ENCODE data around the gene NDST1. TPM values are rescaled to one million over a fixed set of nuclear protein-coding genes. Genes with fewer than 3 reads are reported as not detected.
A peak's percentile ranks its signal among the peaks of the same experiment; 100 is the strongest.

NDST1 gene
- total RNA-seq, 4 donors from 2014 or later: 36.1 to 70.5 (median 50.5) TPM

DNA sequence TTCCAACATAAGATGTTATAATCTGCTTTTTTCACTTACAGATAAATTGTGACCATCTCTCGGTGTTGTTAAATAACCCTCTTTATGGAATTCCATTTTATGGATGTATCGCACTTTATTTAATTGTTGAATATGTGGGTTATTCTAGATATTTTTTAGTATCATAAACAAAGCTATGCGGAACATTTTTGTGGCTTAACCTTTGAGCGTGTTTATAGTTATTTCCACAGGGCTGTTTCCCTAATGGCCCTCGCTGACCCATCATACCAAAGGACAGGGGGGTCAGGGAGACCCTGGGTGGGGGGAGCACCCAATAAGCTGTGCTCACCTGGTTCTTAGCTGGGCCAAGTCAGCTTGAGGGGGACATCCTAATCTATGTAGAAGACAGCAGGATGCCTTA lies 65.3 kb downstream of the NDST1 start:
- in situ Hi-C loops (cut with MboI; ENCODE audit: low sequenced_read_pairs in 4 of 4): loop anchor here in 1 of 4 donors (25.0 kb wide), 1 partner anchor 264 kb away; the partner anchor contains the start of gene IRGM
- Histone ChIP-seq H3K9me3 (no peaks in the 10 kb centered on the region), H3K27ac (no peak overlapping the region), H3K4me3 (no peak overlapping the region), H3K4me1 (no peaks in the 10 kb centered on the region), H3K36me3 (no peaks in the 10 kb centered on the region), H3K27me3 (no peaks in the 10 kb centered on the region)
- TF ChIP-seq, protein P1, sequence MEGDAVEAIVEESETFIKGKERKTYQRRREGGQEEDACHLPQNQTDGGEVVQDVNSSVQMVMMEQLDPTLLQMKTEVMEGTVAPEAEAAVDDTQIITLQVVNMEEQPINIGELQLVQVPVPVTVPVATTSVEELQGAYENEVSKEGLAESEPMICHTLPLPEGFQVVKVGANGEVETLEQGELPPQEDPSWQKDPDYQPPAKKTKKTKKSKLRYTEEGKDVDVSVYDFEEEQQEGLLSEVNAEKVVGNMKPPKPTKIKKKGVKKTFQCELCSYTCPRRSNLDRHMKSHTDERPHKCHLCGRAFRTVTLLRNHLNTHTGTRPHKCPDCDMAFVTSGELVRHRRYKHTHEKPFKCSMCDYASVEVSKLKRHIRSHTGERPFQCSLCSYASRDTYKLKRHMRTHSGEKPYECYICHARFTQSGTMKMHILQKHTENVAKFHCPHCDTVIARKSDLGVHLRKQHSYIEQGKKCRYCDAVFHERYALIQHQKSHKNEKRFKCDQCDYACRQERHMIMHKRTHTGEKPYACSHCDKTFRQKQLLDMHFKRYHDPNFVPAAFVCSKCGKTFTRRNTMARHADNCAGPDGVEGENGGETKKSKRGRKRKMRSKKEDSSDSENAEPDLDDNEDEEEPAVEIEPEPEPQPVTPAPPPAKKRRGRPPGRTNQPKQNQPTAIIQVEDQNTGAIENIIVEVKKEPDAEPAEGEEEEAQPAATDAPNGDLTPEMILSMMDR (IDR thresholded peaks at IDR 0.05 in 4 of 5, conservative IDR thresholded peaks at IDR 0.05 in 1 of 5): no peak
- TF ChIP-seq POLR2A (IDR thresholded peaks at IDR 0.05): no peak
- intact Hi-C loops (cut with DNase I; ENCODE audit: low total_unique reads): no loop called here
- ATAC-seq (no peak), DNase-seq (no peak)

DNA sequence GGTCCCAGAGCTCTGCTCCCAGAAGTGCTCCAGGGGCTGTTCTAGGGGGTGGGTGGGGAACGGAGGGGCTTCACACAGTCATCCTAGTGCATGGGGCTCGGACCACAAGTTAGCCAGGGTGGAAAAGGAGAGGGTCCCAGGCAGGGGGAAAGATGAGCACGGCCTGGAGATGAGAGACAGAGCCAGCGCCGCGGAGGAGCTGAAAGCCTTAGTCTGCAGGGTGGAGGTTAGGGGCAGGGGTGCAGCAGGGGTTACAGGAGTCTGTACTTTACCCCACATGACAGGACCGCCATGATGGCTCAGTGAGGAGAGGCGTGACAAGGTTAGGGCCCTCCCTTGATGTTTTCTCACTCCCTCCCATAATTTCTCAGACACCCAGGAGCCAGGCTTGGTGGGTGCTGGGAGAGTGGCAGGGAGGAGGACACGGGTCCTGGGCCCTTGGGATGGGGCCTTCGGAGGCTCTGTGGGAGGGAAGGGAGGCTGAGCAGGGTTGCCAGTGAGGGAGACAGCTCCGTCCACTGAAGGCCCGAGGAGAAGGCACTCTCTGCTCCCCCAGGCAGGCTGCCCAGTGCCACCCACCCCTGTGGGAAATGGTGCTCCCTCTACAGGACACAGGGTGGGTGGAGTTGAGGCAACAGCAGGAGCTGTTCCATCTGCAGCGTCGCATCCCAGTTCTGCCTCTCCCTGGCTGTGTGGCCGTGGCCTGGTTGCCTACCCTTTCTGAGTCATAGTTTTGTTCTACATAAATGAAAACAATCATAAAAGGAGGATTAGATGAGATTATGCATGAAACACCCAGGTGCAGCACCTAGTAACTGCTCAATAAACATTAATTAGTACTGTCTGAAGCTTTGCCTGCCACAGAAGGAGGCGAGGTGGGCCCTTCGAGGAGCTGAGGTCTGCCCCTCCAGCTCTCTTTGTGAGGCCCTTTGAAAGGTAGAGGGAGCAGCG lies 66.2 kb downstream of the NDST1 start:
- no peaks in the 10 kb centered on the region for H3K27me3 ChIP-seq
- H3K27ac ChIP-seq: no peak overlapping the region
- ATAC-seq: no peak
- H3K4me3 ChIP-seq: no peak overlapping the region
- TF ChIP-seq, protein P1 (IDR thresholded peaks at IDR 0.05 in 4 of 5, conservative IDR thresholded peaks at IDR 0.05 in 1 of 5): no peak
- no peak for TF ChIP-seq POLR2A (IDR thresholded peaks at IDR 0.05)
- intact Hi-C loops (cut with DNase I; ENCODE audit: low total_unique reads): no loop called here
- DNase-seq: peak in 1 of 2 donors; percentile 8
- H3K36me3 ChIP-seq: no peaks in the 10 kb centered on the region
- in situ Hi-C loops (cut with MboI; ENCODE audit: low sequenced_read_pairs in 4 of 4): loop anchor here in 1 of 4 donors (25.0 kb wide), 1 partner anchor 263 kb away; the partner anchor contains the start of gene IRGM
- no peaks in the 10 kb centered on the region for H3K9me3 ChIP-seq
- no peaks in the 10 kb centered on the region for H3K4me1 ChIP-seq

DNA sequence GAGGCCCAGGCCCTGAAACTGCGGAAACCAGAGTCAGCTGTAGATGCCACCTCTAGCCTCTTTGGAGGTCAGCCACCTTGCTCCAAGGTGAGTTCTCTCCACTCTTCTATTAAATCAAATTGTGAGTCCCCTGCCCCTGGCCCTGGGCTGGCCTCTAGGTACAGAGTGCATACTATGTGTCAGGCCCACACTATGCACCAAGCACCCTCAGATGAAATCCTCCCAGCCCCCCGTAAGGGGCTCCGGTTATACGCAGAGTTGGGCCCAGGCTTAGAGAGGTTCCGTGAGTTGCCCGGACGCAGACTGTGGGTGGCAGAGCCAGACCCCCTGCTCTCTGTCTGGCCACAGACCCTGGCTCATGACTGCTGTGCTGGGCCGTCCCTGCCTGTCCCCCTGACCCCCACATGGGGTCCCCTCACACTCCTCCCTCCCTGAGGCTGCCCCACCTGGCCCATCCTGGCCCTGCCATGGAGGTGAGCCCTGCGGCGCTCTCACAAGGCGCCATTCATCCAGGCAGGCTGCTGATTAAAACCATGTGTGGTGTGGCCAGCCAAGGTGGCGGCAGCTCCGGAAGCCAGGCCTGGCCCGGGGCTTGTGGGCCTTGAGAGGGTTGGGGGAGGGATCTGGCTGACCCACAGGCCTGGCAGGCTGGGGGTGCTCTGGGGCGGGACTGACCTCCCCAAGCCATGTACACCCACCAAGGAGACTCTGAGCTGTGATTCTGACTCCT lies 67.1 kb downstream of the NDST1 start:
- in situ Hi-C loops (cut with MboI; ENCODE audit: low sequenced_read_pairs in 4 of 4): loop anchor here in 1 of 4 donors (25.0 kb wide), 1 partner anchor 262 kb away; the partner anchor contains the start of gene IRGM

DNA sequence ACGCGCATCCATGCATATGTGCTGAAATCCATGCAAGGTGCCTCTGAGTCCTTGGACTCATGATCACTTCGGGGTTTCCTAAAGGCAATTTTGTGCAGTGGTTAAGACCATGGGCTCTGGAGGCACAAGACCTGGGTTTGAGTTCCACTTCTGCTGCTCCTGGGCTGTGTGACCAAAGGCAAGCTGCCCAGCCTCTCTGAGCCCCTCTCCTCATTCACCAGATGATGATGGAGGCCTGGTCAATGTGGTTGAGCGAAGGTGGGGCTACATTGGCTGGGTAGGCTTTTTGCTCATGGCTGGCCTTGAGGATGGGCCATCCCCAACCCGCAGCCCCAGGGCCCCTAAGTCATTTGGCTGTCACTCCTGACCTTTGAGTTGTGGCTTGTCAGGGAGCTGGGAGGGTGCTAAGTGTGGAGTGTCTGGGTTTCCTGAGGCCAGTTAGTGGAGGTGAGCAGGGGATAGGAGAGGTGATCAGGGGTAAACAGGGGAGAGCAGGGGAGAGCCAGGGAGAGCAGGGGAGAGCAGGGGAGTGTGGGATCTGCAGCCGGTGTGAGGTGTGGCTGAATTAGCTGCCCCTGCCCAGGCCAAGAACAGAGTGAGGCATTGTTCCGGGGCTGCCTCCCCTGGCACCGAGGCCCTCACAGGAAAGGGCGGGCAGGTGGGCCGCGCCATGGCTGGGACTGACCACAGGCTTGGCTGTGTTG lies 68.0 kb downstream of the NDST1 start:
- Histone ChIP-seq H3K9me3 (no peaks in the 10 kb centered on the region), H3K27ac (no peak overlapping the region), H3K27me3 (no peaks in the 10 kb centered on the region), H3K4me3 (no peak overlapping the region), H3K4me1 (no peaks in the 10 kb centered on the region), H3K36me3 (no peaks in the 10 kb centered on the region)
- TF ChIP-seq, protein P1 (IDR thresholded peaks at IDR 0.05 in 4 of 5, conservative IDR thresholded peaks at IDR 0.05 in 1 of 5): no peak
- TF ChIP-seq POLR2A (IDR thresholded peaks at IDR 0.05): no peak
- intact Hi-C loops (cut with DNase I; ENCODE audit: low total_unique reads) (no loop called here), in situ Hi-C loops (cut with MboI; ENCODE audit: low sequenced_read_pairs in 4 of 4) (no loop called here)
- peak in 1 of 2 donors; percentile 3 for DNase-seq
- ATAC-seq: no peak

More for the DNA sequence above, 67.1 kb downstream of the NDST1 start:
- no peak overlapping the region for H3K4me3 ChIP-seq
- TF ChIP-seq, protein P1 (IDR thresholded peaks at IDR 0.05 in 4 of 5, conservative IDR thresholded peaks at IDR 0.05 in 1 of 5): no peak
- no peak for TF ChIP-seq POLR2A (IDR thresholded peaks at IDR 0.05)
- H3K27ac ChIP-seq: no peak overlapping the region
- H3K4me1 ChIP-seq: no peaks in the 10 kb centered on the region
- intact Hi-C loops (cut with DNase I; ENCODE audit: low total_unique reads): no loop called here
- H3K9me3 ChIP-seq: no peaks in the 10 kb centered on the region
- ATAC-seq (no peak), DNase-seq (peak in 1 of 2 donors; percentile 2)
- no peaks in the 10 kb centered on the region for H3K27me3 ChIP-seq
- no peaks in the 10 kb centered on the region for H3K36me3 ChIP-seq

Data from gastrocnemius medialis (tissue), 4 donors.